HepG2 (cell line): ENCODE data around the gene TMEM87B. TPM values are rescaled to one million over a fixed set of nuclear protein-coding genes. Genes with fewer than 3 reads are reported as not detected.
A peak's percentile ranks its signal among the peaks of the same experiment; 100 is the strongest.

ENCODE experiments used
- FOSL1 ChIP-seq: sonication (generic); formaldehyde crosslinking; IDR thresholded peaks from 2 replicates; pipeline ENCODE4 v1.9.0; 2021; ENCODE audit warnings: missing genetic modification reagents, borderline replicate concordance
- GABPA ChIP-seq, 2 experiments: IDR thresholded peaks; 2 replicates each; pipeline ENCODE4 v1.6.1; 2011 to 2016; ENCODE audit warnings: low read depth in 2 of 2, low read length in 1 of 2, missing biosample characterization in 1 of 2, missing genetic modification characterization in 1 of 2
- HNF4A ChIP-seq: sonication (generic); formaldehyde crosslinking; IDR thresholded peaks from 2 replicates; pipeline ENCODE4 v1.4.0; 2020; ENCODE audit warnings: missing genetic modification reagents
- HOXA5 ChIP-seq: sonication (generic); formaldehyde crosslinking; IDR thresholded peaks from 2 replicates; pipeline ENCODE4 v1.4.0; 2020; ENCODE audit warnings: missing genetic modification reagents
- NFE2 ChIP-seq: sonication (generic); formaldehyde crosslinking; IDR thresholded peaks from 2 replicates; pipeline ENCODE4 v1.4.0; 2020; ENCODE audit warnings: missing genetic modification reagents
- PAWR ChIP-seq: sonication (generic); formaldehyde crosslinking; IDR thresholded peaks from 2 replicates; pipeline ENCODE4 v1.4.0; 2020; ENCODE audit warnings: missing genetic modification reagents, mild to moderate bottlenecking, borderline replicate concordance
- RAD21 ChIP-seq: fragments of 450-650 bp; formaldehyde crosslinking; IDR thresholded peaks from 2 replicates; pipeline ENCODE4 v1.5.0; 2020; ENCODE audit warnings: mild to moderate bottlenecking
- SIX4 ChIP-seq: sonication (generic); formaldehyde crosslinking; IDR thresholded peaks from 2 replicates; pipeline ENCODE4 v1.4.0; 2020; ENCODE audit warnings: missing genetic modification reagents
- SMAD9 ChIP-seq: sonication (generic); formaldehyde crosslinking; IDR thresholded peaks from 2 replicates; pipeline ENCODE4 v1.5.1; 2020; ENCODE audit warnings: mild to moderate bottlenecking, missing genetic modification reagents
- SYNCRIP ChIP-seq: fragments of 200-400 bp; formaldehyde crosslinking; IDR thresholded peaks from 2 replicates; pipeline ENCODE4 v1.6.1; 2018; ENCODE audit warnings: mild to moderate bottlenecking, low read depth, low read length; ENCODE audit not compliant: insufficient read depth
- TCF12 ChIP-seq, 2 experiments: fragments of 450-650 bp in 1 of 2; sonication (generic) in 1 of 2; formaldehyde crosslinking in 1 of 2; IDR thresholded peaks; 2 replicates each; pipeline versions ENCODE4 v1.6.1 to v1.8.0; 2017 to 2022; ENCODE audit warnings: antibody characterized with exemption in 1 of 2, mild to moderate bottlenecking in 1 of 2, missing genetic modification reagents in 1 of 2, moderate library complexity in 1 of 2
- TOE1 ChIP-seq: sonication (generic); formaldehyde crosslinking; IDR thresholded peaks from 2 replicates; pipeline ENCODE4 v1.4.0; 2020; ENCODE audit warnings: mild to moderate bottlenecking, missing genetic modification reagents
- TOPORS ChIP-seq: sonication (generic); formaldehyde crosslinking; IDR thresholded peaks from 2 replicates; pipeline ENCODE4 v1.8.0; 2023; ENCODE audit warnings: mild to moderate bottlenecking, missing genetic modification reagents
- ZFX ChIP-seq: sonication (generic); formaldehyde crosslinking; IDR thresholded peaks from 2 replicates; pipeline ENCODE4 v1.4.0; 2020; ENCODE audit warnings: mild to moderate bottlenecking, low read depth, missing genetic modification reagents, moderate library complexity
- ZNF121 ChIP-seq: sonication (generic); formaldehyde crosslinking; IDR thresholded peaks from 2 replicates; pipeline ENCODE4 v1.5.0; 2020; ENCODE audit warnings: mild to moderate bottlenecking, missing genetic modification reagents
- ZNF30 ChIP-seq: sonication (generic); formaldehyde crosslinking; IDR thresholded peaks from 2 replicates; pipeline ENCODE4 v1.5.0; 2020; ENCODE audit warnings: mild to moderate bottlenecking, missing genetic modification reagents
- ZNF484 ChIP-seq: sonication (generic); formaldehyde crosslinking; IDR thresholded peaks from 2 replicates; pipeline ENCODE4 v1.5.1; 2020; ENCODE audit warnings: mild to moderate bottlenecking, low read depth, missing genetic modification reagents, borderline replicate concordance
- ZNF501 ChIP-seq: sonication (generic); formaldehyde crosslinking; IDR thresholded peaks from 2 replicates; pipeline ENCODE4 v1.5.1; 2020; ENCODE audit warnings: mild to moderate bottlenecking, moderate library complexity, missing genetic modification reagents
- ZNF552 ChIP-seq: sonication (generic); formaldehyde crosslinking; IDR thresholded peaks from 2 replicates; pipeline ENCODE4 v1.9.0; 2022; ENCODE audit warnings: missing genetic modification reagents, mild to moderate bottlenecking, borderline replicate concordance
- ZNF792 ChIP-seq: IDR thresholded peaks from 2 replicates; pipeline ENCODE4 v1.6.1; 2016
- polyA plus RNA-seq, 8 experiments: library from polyadenylated mRNA; depleted of rRNA in 3 of 8; stranded (reverse) in 7 of 8; unstranded in 1 of 8; fragments of >200 nt; fragmentation: Illumina TruSeq in 4 of 8; extraction: Trizol in 4 of 8; gene quantifications; 2 replicates each; pipeline versions ENCODE4 v1.2.1 to v1.2.3, GENCODE V29; 2011 to 2016; ENCODE audit warnings: low read depth in 4 of 8, missing spikeins in 1 of 8, mixed read lengths in 1 of 8; ENCODE audit not compliant: insufficient read depth in 1 of 8
- total RNA-seq, 5 experiments: library from RNA; depleted of rRNA; stranded (reverse); fragments of >200 nt; fragmentation: Illumina TruSeq; extraction: Trizol; gene quantifications; 2 replicates each; pipeline ENCODE4 v1.2.3, GENCODE V29; 2016; ENCODE audit warnings: low read depth in 1 of 5
- TF ChIP-seq, protein P1 (sequence below): IDR thresholded peaks from 2 replicates; pipeline ENCODE4 v1.6.1; 2016
- TF ChIP-seq, protein P2 (sequence below): IDR thresholded peaks from 2 replicates; pipeline ENCODE4 v1.6.1; 2012; ENCODE audit warnings: inconsistent platforms
- TF ChIP-seq, protein P3 (sequence below), 2 experiments: fragments of 450-650 bp in 1 of 2; sonication (generic) in 1 of 2; formaldehyde crosslinking; IDR thresholded peaks; 2 replicates each; pipeline versions ENCODE4 v1.5.0 to v1.8.0; 2020 to 2022; ENCODE audit warnings: mild to moderate bottlenecking in 1 of 2, missing genetic modification reagents in 1 of 2
- TF ChIP-seq, protein P4 (sequence below): sonication (generic); formaldehyde crosslinking; IDR thresholded peaks from 2 replicates; pipeline ENCODE4 v1.8.0; 2022; ENCODE audit warnings: mild to moderate bottlenecking, missing genetic modification reagents
- TF ChIP-seq, protein P5 (sequence below): sonication (generic); formaldehyde crosslinking; IDR thresholded peaks from 2 replicates; pipeline ENCODE4 v1.5.1; 2020; ENCODE audit warnings: missing genetic modification reagents, mild to moderate bottlenecking, borderline replicate concordance

TMEM87B gene
- total and polyA plus RNA-seq, 2 of the 13 experiments (the other 11 are each of a cell fraction or from before 2014, with no cell fraction given), result 15.1 to 16.2 TPM

DNA sequence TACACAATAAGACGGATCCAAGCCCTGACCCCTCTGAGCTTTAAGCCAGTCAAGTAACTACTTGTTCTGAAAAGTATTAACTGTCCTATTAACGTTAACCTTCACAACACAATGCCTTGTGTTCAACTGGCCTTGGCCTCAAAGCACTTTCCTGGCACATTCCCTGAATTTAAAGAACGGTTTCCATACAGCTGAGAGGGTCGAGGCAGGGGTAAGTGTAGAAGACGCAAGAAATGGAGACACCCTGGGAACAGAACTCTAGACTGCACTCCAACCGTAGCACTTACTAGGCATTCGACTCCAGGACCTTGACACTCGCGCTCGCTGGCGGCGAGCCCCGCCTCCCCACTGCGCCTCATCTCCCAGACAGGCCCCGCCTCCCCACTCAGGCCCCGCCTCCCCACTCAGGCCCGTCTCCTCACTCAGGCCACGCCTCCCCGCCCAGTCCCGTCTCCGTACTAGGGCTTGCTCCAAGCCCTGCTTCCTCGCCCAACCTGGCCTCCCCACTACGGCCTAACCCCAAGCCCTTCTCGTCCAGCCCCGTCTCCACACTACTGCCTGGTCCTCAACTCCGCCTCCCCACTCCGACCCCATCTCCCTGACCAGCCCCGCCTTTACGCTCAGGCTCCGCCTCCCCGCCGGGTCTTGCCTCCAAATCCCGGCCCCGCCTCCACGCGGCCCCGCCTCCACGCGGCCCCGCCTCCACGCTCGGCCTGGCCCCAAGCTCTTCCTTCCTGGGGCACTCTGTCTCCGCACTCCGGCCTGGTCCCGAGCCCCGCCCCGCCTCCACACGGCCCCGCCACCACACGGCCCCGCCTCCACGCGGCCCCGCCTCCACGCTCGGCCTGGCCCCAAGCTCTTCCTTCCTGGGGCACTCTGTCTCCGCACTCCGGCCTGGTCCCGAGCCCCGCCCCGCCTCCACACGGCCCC is 887 bp upstream of the TMEM87B start (continued):
- TF ChIP-seq PAWR (CRISPR knock-in tag) (no peak), ZNF484 (CRISPR knock-in tag) (no peak), SMAD9 (CRISPR knock-in tag) (no peak), TCF12 (IDR thresholded peaks at IDR 0.05) (no peak), TCF12 (CRISPR knock-in tag; IDR thresholded peaks at IDR 0.05) (no peak), TOE1 (CRISPR knock-in tag) (no peak), SYNCRIP (no peak), ZNF552 (CRISPR knock-in tag) (no peak), NFE2 (CRISPR knock-in tag) (no peak), FOSL1 (CRISPR knock-in tag) (no peak), TOPORS (CRISPR knock-in tag) (0 out of 2 replicates have a peak, but pooled peaks have one; percentile 63), GABPA (IDR thresholded peaks at IDR 0.05; ENCODE audit: low read depth, low read length) (no peak), GABPA (CRISPR knock-in tag; IDR thresholded peaks at IDR 0.05; ENCODE audit: low read depth) (no peak), HNF4A (CRISPR knock-in tag) (peak; percentile 17; the same call in 1 of the 2 replicates), ZNF30 (CRISPR knock-in tag) (no peak), ZNF792 (CRISPR knock-in tag) (peak; percentile 20; the same call in 1 of the 2 replicates), ZNF121 (no peak), ZFX (CRISPR knock-in tag) (peak; percentile 81), ZNF501 (CRISPR knock-in tag) (peak; percentile 56; the same call in 1 of the 2 replicates), HOXA5 (CRISPR knock-in tag) (0 out of 2 replicates have a peak, but pooled peaks have one; percentile 47), RAD21 (CRISPR knock-in tag) (0 out of 2 replicates have a peak, but pooled peaks have one; percentile 35), SIX4 (CRISPR knock-in tag) (no peak)
- TF ChIP-seq, protein P1, sequence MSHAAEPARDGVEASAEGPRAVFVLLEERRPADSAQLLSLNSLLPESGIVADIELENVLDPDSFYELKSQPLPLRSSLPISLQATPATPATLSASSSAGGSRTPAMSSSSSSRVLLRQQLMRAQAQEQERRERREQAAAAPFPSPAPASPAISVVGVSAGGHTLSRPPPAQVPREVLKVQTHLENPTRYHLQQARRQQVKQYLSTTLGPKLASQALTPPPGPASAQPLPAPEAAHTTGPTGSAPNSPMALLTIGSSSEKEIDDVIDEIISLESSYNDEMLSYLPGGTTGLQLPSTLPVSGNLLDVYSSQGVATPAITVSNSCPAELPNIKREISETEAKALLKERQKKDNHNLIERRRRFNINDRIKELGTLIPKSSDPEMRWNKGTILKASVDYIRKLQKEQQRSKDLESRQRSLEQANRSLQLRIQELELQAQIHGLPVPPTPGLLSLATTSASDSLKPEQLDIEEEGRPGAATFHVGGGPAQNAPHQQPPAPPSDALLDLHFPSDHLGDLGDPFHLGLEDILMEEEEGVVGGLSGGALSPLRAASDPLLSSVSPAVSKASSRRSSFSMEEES (CRISPR knock-in tag), result 0 out of 2 replicates have a peak, but pooled peaks have one; percentile 44
- TF ChIP-seq, protein P2, sequence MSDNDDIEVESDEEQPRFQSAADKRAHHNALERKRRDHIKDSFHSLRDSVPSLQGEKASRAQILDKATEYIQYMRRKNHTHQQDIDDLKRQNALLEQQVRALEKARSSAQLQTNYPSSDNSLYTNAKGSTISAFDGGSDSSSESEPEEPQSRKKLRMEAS, result no peak; the same call in 1 of the 2 replicates
- TF ChIP-seq, protein P3, sequence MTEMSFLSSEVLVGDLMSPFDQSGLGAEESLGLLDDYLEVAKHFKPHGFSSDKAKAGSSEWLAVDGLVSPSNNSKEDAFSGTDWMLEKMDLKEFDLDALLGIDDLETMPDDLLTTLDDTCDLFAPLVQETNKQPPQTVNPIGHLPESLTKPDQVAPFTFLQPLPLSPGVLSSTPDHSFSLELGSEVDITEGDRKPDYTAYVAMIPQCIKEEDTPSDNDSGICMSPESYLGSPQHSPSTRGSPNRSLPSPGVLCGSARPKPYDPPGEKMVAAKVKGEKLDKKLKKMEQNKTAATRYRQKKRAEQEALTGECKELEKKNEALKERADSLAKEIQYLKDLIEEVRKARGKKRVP (CRISPR knock-in tag; IDR thresholded peaks at IDR 0.05), result no peak
- TF ChIP-seq, protein P4, sequence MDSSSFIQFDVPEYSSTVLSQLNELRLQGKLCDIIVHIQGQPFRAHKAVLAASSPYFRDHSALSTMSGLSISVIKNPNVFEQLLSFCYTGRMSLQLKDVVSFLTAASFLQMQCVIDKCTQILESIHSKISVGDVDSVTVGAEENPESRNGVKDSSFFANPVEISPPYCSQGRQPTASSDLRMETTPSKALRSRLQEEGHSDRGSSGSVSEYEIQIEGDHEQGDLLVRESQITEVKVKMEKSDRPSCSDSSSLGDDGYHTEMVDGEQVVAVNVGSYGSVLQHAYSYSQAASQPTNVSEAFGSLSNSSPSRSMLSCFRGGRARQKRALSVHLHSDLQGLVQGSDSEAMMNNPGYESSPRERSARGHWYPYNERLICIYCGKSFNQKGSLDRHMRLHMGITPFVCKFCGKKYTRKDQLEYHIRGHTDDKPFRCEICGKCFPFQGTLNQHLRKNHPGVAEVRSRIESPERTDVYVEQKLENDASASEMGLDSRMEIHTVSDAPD (CRISPR knock-in tag), result no peak
- TF ChIP-seq, protein P5, sequence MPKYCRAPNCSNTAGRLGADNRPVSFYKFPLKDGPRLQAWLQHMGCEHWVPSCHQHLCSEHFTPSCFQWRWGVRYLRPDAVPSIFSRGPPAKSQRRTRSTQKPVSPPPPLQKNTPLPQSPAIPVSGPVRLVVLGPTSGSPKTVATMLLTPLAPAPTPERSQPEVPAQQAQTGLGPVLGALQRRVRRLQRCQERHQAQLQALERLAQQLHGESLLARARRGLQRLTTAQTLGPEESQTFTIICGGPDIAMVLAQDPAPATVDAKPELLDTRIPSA (CRISPR knock-in tag), result no peak
